SIG-M5 treated with dmso at 0.1 percent for 504 hours (cell line): ENCODE results near the gene GSG1L.
"Not testable (repeated sequence)": the region's sequence is repeated elsewhere in the genome, so short reads cannot be mapped to it uniquely, and the experiment has no call there.

ENCODE experiments used
- DNase-seq: peaks from one replicate; lab custom pipeline; 2025; ENCODE audit not compliant: unreplicated experiment; lab: John Stamatoyannopoulos, UW

GSG1L gene

GRCh38 chr16:27954191-27954590 is 109.3 kb downstream of the GSG1L start:
- no peak for DNase-seq

GRCh38 chr16:27952811-27953210 is 110.7 kb downstream of the GSG1L start:
- no peak for DNase-seq

GRCh38 chr16:27951489-27952120 is 111.9 kb downstream of the GSG1L start:
- no peak for DNase-seq

GRCh38 chr16:27950206-27950887 is 113.2 kb downstream of the GSG1L start:
- no peak for DNase-seq

- DNase-seq: no peak
These were observed 115.8 kb downstream of the GSG1L start for GRCh38 chr16:27947696-27948095.

- no peak for DNase-seq
These were observed 118.1 kb downstream of the GSG1L start for GRCh38 chr16:27945233-27945973.

GRCh38 chr16:27943766-27944165 is 119.7 kb downstream of the GSG1L start:
- no peak for DNase-seq

GRCh38 chr16:27942071-27942470 is 121.4 kb downstream of the GSG1L start:
- DNase-seq: not testable (repeated sequence)

GRCh38 chr16:27935076-27935475 is 128.4 kb downstream of the GSG1L start:
- no peak for DNase-seq

GRCh38 chr16:27932542-27933135 is 130.9 kb downstream of the GSG1L start:
- DNase-seq: no peak

GRCh38 chr16:27929818-27930217 is 133.7 kb downstream of the GSG1L start:
- DNase-seq: no peak

GRCh38 chr16:27928542-27928941 is 135.0 kb downstream of the GSG1L start:
- no peak for DNase-seq

GRCh38 chr16:27927266-27927901 is 136.1 kb downstream of the GSG1L start:
- no peak for DNase-seq

- no peak for DNase-seq
These were observed 137.9 kb downstream of the GSG1L start for GRCh38 chr16:27925612-27926011.

- no peak for DNase-seq
These were observed 138.9 kb downstream of the GSG1L start for GRCh38 chr16:27924411-27925118.

GRCh38 chr16:27923751-27924150 is 139.8 kb downstream of the GSG1L start:
- DNase-seq: no peak

- DNase-seq: no peak
These were observed 141.1 kb downstream of the GSG1L start for GRCh38 chr16:27922433-27922832.

GRCh38 chr16:27921134-27921533 is 142.4 kb downstream of the GSG1L start:
- DNase-seq: no peak

GRCh38 chr16:27920391-27920891 is 143.1 kb downstream of the GSG1L start:
- peak; percentile 15 for DNase-seq

- no peak for DNase-seq
These were observed 144.8 kb downstream of the GSG1L start for GRCh38 chr16:27918755-27919154.
